ENCODE measurements around the gene DEPDC5.
"Not testable (repeated sequence)": the region's sequence is repeated elsewhere in the genome, so short reads cannot be mapped to it uniquely, and the experiment has no call there.

Gene DEPDC5

GRCh38 chr22:31753634-31754501 is at the start of gene DEPDC5:
TSS of gene DEPDC5 (plus strand) at chr22:31754019. CDS start at chr22:31754922, 903 bp downstream.
- in situ Hi-C loops (cut with HindIII; ENCODE audit: low sequenced_read_pairs): no loop called here

- in situ Hi-C loops (cut with HindIII; ENCODE audit: low sequenced_read_pairs): no loop called here
Observed at GRCh38 chr22:31707519-31707918, 46.3 kb upstream of the DEPDC5 start.

GRCh38 chr22:31711226-31711625 is 42.6 kb upstream of the DEPDC5 start:
- in situ Hi-C loops (cut with HindIII; ENCODE audit: low sequenced_read_pairs): not testable (repeated sequence)

GRCh38 chr22:31715147-31715778 is 38.6 kb upstream of the DEPDC5 start:
- in situ Hi-C loops (cut with HindIII; ENCODE audit: low sequenced_read_pairs): no loop called here

- in situ Hi-C loops (cut with HindIII; ENCODE audit: low sequenced_read_pairs): no loop called here
Observed at GRCh38 chr22:31719850-31720471, 33.9 kb upstream of the DEPDC5 start.

GRCh38 chr22:31723723-31724122 is 30.1 kb upstream of the DEPDC5 start:
- in situ Hi-C loops (cut with HindIII; ENCODE audit: low sequenced_read_pairs): no loop called here

GRCh38 chr22:31726692-31727091 is 27.1 kb upstream of the DEPDC5 start:
- in situ Hi-C loops (cut with HindIII; ENCODE audit: low sequenced_read_pairs): loop anchor here (5.0 kb wide), 1 partner anchor 59 kb away; no protein-coding TSS in a partner anchor

- in situ Hi-C loops (cut with HindIII; ENCODE audit: low sequenced_read_pairs): loop anchor here (5.0 kb wide), 1 partner anchor 62 kb away; no protein-coding TSS in a partner anchor
Observed at GRCh38 chr22:31728857-31729256, 25.0 kb upstream of the DEPDC5 start.

GRCh38 chr22:31730344-31730711 is 23.5 kb upstream of the DEPDC5 start:
- in situ Hi-C loops (cut with HindIII; ENCODE audit: low sequenced_read_pairs): no loop called here

- in situ Hi-C loops (cut with HindIII; ENCODE audit: low sequenced_read_pairs): no loop called here
Observed at GRCh38 chr22:31732089-31732829, 21.6 kb upstream of the DEPDC5 start.

GRCh38 chr22:31733580-31734079 is 20.2 kb upstream of the DEPDC5 start:
- in situ Hi-C loops (cut with HindIII; ENCODE audit: low sequenced_read_pairs): no loop called here

- in situ Hi-C loops (cut with HindIII; ENCODE audit: low sequenced_read_pairs): no loop called here
Observed at GRCh38 chr22:31734512-31734911, 19.3 kb upstream of the DEPDC5 start.

- in situ Hi-C loops (cut with HindIII; ENCODE audit: low sequenced_read_pairs): no loop called here
Observed at GRCh38 chr22:31736458-31736857, 17.4 kb upstream of the DEPDC5 start.

- in situ Hi-C loops (cut with HindIII; ENCODE audit: low sequenced_read_pairs): no loop called here
Observed at GRCh38 chr22:31737932-31738331, 15.9 kb upstream of the DEPDC5 start.

GRCh38 chr22:31738566-31738965 is 15.3 kb upstream of the DEPDC5 start:
- in situ Hi-C loops (cut with HindIII; ENCODE audit: low sequenced_read_pairs): no loop called here

GRCh38 chr22:31739795-31740201 is 14.0 kb upstream of the DEPDC5 start:
- in situ Hi-C loops (cut with HindIII; ENCODE audit: low sequenced_read_pairs): no loop called here

GRCh38 chr22:31740314-31740713 is 13.5 kb upstream of the DEPDC5 start:
- in situ Hi-C loops (cut with HindIII; ENCODE audit: low sequenced_read_pairs): not testable (repeated sequence)

GRCh38 chr22:31742115-31742514 is 11.7 kb upstream of the DEPDC5 start:
- in situ Hi-C loops (cut with HindIII; ENCODE audit: low sequenced_read_pairs): no loop called here

- in situ Hi-C loops (cut with HindIII; ENCODE audit: low sequenced_read_pairs): no loop called here
Observed at GRCh38 chr22:31742682-31743081, 11.1 kb upstream of the DEPDC5 start.

GRCh38 chr22:31743871-31744270 is 9.9 kb upstream of the DEPDC5 start:
- in situ Hi-C loops (cut with HindIII; ENCODE audit: low sequenced_read_pairs): no loop called here

- in situ Hi-C loops (cut with HindIII; ENCODE audit: low sequenced_read_pairs): no loop called here
Observed at GRCh38 chr22:31747441-31747840, 6.4 kb upstream of the DEPDC5 start.

Data from endothelial cell of hepatic sinusoid (primary cell).